NCI-H2107 (cell line): ENCODE results near the gene RPS15.

Experiments used
- DNase-seq: peaks from one replicate; lab custom pipeline; 2025; lab: John Stamatoyannopoulos, UW

RPS15 gene

DNA sequence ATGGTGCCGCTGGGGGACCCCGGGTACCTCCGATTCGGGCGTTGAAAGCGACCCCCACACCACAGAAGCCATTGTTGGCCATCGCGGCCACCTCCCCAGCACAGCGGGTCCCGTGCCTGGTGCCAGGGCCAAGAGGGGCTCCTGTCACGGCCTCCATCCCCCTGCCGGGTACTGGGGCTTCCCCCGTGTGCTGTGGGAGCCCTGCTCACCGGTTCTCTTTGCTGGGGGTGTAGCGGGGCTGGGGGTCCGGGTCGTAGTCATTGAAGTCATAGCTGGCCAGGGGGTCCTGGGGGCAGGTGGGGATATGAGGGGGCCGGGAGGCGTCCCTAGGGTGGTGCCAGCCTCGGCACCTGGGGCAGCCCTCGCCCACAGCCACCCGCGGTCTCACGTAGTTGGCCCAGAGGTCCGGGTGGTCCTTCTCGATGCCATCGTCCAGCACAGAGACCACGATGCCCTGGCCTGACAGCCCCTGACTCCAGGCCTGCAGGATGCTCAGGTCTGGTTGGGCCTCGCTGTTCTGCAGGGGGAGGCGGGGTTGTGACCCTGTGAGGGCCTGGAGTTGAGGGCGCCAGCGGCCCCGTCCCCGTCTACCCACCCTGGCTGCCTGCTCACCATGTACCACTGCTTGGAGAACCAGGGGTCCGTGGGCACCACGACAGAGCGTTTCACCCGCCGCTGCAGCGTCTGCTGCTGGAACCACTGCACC lies 49.5 kb downstream of the RPS15 start:
- DNase-seq = no peak

- no peak for DNase-seq
These were observed 50.0 kb downstream of the RPS15 start for GRCh38 chr19:1488282-1488601.

DNA sequence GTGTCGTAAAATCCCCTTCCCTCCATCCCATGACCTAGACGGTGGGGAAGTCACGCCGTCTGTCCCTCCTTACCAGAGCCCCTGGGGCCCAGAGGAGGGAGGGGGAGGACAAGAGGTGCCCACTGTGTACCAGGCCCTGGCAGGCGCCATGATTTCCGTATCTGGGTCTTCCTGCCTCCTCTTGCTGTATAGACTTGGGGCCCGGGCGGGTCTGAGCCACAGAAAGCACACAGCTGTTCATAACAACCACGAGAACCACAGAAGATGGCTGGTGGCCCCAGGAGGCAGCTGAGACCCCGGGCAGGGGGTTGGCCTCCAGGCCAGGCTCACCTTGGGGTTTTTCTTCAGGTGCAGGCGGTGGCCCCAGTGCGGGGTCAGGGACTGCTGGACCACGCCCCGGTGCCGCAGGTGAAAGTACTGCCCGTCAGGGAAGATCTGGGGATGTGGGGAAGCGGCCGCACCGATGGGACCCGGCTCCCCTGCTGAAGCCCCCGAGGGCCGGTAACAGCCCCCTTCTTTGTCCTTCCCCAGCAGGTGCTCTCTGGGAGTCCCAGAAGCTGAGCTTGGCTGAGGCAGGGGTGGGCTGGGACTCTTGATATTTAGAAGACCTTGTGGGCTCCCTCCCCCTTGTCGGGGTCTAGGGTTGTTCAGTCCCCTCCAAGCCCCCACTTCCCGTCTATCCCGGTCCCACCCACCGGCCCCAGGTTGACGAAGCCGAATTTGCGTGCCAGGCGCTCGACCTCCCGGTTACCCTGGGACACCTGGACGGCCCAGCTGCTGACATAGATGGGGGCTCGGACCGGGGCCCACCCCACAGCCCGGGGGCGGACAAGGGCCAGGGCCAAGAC lies 51.5 kb downstream of the RPS15 start:
- no peak for DNase-seq
